Esophagus squamous epithelium (tissue), 4 donors: ENCODE data around the gene CCDC85C.

Experiments
- CTCF ChIP-seq, 6 experiments: fragments of 450-650 bp in 4 of 6; fragments of 200-600 bp in 2 of 6; sonication (generic) in 2 of 6; IDR thresholded peaks; one replicate each; pipeline ENCODE4 v1.5.1; 2016 to 2019; ENCODE audit warnings: antibody characterized with exemption in 6 of 6, mild to moderate bottlenecking in 4 of 6, moderate library complexity in 4 of 6
- POLR2A ChIP-seq, 4 donors: fragments of 450-650 bp; IDR thresholded peaks; one replicate each; pipeline ENCODE4 v1.6.1; 2017; ENCODE audit warnings: antibody characterized with exemption in 4 of 4, mild to moderate bottlenecking in 4 of 4, moderate library complexity in 3 of 4

DNA sequence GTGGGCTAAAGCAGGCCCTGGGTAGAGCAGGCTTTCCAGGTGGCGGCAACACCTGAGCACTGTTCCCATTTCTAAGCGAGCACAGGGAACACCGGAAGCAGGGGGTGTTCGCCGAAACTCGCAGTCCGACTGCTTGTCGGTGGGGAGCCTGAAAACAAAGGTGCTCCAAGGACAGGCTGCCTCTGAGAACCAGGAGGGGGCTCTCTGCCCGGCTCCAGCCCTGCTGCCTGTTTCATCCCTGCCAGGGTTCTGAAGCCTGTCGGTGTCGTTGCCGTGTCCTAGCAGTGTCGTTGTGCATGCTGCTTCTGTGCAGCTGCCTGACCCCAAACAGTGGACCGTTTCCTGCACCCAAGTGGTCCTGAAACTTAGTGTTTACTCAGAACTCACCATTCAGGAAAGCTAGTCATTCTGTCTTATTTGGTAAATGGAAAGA is 101.0 kb downstream of the CCDC85C start:
- no peak for TF ChIP-seq CTCF (IDR thresholded peaks at IDR 0.05)
- no peak for TF ChIP-seq POLR2A (IDR thresholded peaks at IDR 0.05)
